Measurements from ENCODE around the gene HOXA1.

The HOXA1 gene

DNA sequence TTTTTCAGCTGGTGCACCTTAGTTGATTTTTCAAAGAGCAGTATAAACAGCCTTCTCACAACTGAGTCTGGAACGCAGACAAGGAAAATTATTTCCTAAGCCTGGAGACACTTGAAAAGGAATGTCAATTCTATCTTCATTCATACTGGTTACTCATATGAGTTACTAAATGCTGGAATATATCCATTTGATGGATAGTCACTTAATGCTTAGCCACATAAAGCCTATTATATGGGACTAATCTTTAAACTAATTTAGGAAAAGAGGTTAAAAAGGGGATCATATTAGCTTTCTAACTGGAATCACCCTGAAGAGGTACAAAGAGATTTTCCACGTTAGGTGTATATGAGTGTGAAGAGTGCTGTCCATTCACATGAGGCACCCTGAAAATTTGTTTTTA lies 36.4 kb upstream of the HOXA1 start:
- DNase-seq (ENCODE audit: low read depth in 2 of 2, low spot score in 1 of 2) = no peak

DNA sequence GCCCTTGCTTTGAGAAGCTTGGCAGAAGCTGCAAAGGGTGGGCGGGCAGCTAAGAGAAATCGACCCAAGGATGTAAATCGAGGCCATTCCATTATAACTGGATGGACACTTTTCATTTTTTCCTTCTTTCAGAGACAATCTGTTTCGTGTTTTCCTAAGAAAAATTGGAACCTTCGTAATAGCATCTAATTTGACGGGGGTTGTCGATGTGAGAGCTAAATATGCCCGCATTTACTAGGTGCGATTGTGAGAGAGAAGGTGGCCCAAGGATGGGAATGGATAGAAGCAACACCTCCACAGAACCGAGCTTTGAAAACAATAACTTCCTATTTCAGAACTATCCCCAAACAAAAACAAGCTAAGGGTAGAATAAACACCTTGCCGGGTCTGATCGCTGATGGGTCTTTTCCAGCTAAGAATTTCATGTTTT lies 35.6 kb upstream of the HOXA1 start:
- DNase-seq (ENCODE audit: low read depth in 2 of 2, low spot score in 1 of 2) = no peak

DNA sequence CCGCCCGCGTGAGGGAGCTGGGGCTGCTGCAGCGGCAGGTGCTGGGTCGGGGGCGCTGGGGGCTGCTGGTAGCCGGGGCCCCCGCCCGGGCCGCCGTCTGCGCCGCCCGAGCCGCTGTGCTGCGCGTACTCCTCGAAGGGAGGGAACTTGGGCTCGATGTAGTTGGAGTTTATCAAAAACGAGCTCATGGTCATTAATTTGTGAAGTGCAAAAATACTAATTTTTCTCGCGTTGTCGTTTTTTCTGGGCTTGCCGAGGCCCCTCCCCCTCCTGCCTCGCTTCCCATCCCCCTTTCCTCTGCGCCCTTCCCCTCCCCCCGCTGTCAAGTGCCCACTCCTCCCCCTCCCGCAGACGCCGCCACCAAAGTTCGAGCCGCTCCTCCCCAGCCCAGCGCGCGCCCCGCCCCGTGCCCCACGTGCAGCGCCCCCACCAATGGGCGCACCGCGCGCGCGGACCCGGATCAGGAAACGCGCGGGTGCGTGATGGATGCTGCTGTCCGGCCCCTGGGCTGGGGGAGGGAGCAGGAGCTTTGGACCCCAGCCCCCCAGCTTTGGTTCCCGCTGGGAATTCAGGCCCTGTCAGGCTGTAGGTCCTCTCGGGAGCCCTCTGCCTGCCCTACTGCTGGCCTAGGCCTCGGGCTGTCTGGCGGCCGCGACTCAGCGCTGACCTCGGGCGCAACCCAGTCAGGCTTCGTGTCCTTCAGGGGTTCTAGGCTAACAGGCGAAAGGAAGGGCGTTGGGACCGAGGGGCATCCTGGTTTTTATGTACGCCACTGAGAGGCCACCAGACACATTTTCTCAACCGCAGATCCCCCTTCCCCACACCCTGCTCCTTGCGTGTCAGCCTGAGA lies 35.0 kb upstream of the HOXA1 start, which contains the start of gene HOXA4:
Gene HOXA4 (minus strand): TSS at position 218 of the 850 bp plus-strand sequence. CDS start 24 bp downstream, at position 194.
- DNase-seq (ENCODE audit: low read depth in 2 of 2, low spot score in 1 of 2) = peak; percentile 32 to 45

DNA sequence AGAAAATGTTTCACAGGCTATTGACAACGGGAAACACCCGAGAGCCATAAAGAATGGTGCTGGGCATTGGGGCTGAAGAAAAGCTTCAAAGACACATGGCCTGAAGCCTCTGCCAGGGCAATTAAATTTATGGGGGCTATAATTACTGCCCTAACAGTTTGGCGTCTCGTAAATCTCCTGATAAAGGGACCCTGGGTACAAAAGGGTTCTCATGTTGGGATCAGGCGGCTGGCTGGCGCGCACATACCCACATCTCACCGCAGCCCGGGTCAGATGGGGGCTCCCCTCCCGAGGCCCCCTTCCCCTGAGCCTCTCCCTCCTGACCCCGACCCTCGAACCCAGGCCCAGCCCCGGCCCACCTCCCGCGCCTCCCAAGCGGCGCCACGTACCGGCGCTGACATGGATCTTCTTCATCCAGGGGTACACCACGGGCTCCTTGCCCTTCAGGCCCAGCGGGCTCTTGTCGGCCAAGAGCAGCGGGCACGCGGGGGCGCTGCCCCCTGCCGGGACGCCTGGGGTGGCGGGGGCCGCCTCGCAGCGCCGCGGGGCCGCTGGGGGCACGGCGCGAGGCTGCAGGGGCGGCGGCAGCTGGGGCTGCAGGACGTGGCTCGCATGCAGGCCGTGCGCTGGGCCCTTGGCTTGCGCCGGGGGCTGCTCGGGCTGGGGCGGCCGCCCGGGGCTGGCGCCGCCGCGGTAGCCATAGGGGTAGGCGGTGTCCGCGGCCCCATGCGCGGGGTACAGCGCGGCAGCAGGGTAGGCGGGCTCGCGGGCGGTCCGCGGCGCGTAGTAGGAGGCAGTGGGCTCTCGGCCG lies 34.1 kb upstream of the HOXA1 start:
- no peak for DNase-seq (ENCODE audit: low read depth in 2 of 2, low spot score in 1 of 2)

DNA sequence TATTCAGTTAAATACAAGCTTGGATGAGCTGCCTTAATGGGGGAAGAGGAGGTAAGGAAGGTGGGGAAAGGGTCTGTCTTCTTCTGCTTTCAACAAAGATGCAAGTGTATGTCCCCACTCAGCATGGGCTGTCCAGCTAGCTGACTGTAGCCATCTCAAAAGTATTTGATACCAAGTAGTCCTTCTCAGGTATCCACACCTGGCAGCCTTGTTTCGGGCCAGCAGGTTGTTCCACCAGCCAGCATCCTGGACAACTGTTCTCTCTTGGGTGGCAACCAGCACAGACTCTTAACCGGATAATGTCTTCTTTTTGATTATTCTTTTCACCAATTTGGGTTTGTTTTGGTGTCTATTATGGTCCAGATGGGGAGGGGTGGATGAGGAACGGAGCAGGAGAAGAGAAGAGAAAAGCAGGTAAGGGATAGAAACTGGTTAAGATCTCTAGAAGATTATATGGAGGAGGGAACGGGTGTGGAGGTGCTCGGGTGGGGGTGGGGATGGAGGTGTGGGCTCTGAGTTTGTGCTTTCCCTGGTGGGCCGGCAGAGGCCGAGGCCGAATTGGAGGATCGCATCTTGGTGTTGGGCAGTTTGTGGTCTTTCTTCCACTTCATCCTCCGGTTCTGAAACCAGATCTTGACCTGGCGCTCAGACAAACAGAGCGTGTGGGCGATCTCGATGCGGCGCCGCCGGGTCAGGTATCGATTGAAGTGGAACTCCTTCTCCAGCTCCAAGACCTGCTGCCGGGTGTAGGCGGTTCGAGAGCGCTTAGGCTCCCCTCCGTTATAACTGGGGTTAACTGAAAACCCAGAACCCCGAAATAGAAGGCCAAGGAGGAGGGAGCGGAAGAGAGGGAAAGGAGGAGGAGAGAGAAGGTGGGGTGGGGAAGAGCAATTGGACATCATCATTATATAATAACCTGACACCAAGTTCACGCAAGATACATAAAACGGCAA lies 33.3 kb upstream of the HOXA1 start:
- DNase-seq (ENCODE audit: low read depth in 2 of 2, low spot score in 1 of 2) = no peak

DNA sequence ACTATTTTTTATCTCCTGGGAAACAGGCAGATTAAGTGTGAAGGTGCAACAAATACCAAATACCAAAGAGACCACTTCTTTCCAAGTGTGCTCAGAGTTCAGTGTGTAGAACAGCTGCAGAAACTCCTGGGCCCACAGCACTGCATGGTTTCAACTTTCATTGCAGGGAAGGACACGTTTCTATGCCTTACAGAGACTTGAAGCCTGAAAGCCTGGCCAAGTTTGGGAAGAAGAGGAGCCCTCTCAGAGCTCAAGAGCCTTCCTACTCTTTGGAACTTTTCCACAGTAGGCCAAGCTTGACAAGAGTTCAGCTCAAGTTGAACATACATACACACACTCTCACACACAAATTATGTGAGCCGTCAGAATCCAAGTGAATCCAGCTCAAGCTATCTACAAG lies 32.2 kb upstream of the HOXA1 start:
- DNase-seq (ENCODE audit: low read depth in 2 of 2, low spot score in 1 of 2) = no peak

DNA sequence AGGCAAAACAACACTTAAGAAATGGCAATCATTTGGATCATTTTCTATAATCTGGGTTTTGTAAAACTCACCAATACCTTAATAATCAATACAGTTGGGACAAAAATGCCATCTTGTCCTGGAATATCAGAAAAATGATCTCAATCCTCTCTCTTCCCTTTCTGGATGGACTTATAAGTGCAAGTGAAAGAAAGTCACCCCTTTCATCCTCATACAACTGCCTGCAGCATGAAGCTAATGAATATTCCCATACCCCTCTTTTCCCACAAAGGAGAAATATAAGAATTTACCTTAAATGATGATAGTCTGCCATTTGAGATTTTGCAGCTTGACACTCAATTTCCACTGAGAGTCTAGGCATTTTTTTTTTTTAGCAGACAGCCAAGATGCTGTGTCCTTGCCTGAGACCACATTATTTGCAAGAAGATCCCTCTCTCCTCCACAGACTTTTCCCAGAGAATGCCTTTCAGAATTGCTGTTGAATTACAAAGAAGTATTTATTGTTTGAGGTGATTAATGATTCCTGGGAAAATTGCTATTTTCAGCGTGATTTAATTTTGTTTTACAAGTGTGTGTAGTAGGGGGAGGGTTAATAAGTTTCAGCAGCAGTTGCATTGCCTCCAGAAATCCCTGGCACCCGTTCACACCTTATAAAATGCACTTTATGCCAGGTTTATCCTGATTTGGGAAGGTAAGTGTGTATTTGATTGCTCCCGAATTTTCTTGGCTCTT lies 31.0 kb upstream of the HOXA1 start:
- DNase-seq (ENCODE audit: low read depth in 2 of 2, low spot score in 1 of 2) = no peak

DNA sequence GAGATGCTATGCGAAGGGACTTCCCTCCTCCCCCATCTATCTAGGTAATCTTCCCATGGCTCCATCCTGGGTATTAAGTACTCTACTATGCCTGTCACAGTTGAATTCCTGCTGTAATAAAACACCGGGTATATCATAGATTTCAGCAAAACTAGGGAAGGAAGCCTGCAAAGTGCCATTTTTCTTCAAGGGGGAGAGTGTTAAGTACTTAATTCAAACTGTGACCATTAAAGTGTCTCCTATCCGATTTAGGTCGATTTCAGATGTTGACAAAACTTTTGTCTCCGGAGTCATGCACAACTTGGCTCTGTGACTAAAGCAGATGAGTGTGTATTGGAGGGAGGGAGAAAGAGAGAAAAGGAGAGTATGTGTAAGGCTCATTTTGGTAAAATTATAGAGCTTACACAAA lies 30.2 kb upstream of the HOXA1 start:
- no peak for DNase-seq (ENCODE audit: low read depth in 2 of 2, low spot score in 1 of 2)

DNA sequence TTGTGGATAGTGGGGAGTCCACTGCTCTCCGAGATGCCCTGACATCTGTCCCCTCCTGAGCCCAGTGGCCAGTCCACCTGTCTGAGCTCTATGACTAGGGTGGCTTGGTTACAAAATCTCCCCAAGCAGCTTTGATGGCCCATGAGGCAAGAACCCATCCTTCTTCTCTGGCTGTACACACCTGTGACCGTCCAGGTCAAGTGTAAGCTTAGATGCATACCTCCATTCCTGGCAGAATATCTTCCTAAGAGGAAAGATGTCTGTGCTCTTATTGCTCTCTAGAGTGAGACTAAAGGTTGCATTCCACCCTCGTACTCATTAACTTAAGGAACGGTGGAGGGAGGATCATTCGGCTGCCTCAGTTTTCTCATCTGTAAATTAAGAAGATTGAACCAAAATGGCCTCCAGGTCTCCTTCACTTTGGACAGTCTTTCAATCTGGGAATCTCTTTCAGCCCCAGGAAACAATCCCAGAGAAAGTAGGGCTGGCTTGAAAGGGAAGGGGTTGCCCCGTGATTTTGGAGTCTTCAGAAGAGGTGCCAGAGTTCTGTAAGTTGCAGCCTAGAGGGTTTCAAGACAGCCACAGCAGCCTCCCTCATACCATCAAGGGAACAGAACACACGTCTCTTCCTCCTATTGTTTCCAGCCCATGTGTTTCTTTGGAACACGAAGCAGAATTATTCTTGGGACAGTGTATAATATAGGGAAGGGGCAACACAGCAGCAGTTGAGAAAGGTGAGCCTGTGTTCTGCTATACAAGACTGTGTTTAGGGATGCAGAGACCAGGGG lies 29.3 kb upstream of the HOXA1 start:
- no peak for DNase-seq (ENCODE audit: low read depth in 2 of 2, low spot score in 1 of 2)

DNA sequence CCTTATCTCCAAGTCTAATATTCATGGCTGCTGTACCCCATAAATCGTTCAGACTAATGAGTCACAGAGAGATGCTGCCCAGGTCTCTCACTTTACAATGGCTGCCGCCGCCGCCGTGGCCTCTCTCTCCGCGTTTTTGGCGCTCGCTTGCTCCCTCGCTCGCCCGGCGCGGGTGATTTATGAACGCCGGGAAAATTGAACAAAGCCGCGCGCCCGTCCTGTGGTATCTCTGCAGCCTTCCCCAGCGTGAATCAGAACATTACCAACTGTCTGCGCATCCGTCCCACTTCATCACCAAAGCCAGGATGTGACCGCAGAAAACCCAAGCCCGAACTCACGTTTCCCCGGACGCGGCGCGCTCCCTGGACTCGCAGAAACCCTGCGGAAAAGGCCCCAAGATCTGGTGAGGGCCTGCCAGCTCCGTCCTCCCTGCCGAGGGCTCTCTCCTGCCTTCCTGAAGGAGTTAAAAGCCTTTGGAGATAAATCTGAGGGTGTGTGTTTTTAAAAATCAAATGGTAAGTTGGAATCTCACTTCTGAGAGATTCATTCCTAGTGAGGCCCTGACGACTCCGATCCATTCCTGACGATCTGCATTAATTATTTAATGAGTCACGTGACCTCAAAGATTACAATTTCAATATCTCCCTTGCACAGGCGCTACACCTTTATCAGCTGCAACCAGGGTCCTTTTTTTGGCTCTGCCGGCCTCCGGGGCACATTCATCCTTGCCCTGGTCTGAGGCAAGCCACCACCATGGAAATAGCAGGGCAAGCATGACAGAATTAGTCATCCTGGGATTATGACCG lies 28.5 kb upstream of the HOXA1 start:
- no peak for DNase-seq (ENCODE audit: low read depth in 2 of 2, low spot score in 1 of 2)

DNA sequence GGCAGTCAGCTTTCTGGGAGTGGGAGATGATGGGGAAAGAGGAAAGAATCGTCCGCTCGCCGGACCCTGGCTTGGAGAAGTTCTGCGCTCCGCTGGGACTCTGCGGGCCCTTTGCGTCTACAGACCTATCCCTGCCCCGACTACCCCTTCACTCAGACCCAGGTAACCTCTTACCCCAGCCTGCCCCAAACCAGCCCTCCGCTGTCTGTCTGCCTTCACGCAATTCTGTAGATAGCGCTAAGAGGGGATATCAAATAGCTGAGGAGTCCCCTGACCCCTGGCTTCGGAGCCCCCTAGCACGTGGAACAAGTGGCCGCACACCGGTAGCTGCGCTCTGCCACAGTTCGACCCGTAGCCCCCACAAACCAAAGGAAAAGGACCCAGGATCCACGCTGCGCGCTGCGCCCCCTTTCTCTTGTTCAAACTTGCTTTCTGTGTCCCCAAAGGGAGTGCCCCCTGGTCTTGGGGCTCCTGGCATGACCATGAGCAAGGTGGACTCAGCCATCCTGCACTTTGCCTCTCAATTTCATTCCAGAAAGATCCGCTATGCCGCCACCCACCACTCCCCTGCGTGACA lies 27.8 kb upstream of the HOXA1 start:
- no peak for DNase-seq (ENCODE audit: low read depth in 2 of 2, low spot score in 1 of 2)

DNA sequence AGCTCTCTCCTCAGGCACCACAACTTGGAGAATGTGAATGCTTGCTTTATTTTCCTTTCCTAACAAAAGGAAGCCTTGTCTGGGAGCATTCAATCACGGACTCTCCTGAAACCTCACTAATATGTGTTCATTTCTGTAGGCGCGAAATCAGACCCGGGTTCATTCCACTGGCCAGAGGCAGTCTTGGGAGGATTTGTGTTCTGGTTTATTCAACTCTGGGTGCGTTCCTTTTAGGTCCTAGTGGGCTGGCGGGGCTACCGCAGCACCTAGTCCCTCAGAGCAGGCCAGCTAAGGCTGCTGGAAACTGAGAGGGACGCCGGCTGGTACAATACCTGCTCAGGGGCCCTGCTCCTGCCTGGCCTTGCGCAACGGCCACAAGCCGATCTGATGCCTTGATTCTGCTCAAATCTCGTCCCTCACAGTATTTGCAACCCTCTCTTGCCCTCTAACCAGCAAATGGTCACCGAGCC lies 27.2 kb upstream of the HOXA1 start:
- DNase-seq (ENCODE audit: low read depth in 2 of 2, low spot score in 1 of 2) = no peak

DNA sequence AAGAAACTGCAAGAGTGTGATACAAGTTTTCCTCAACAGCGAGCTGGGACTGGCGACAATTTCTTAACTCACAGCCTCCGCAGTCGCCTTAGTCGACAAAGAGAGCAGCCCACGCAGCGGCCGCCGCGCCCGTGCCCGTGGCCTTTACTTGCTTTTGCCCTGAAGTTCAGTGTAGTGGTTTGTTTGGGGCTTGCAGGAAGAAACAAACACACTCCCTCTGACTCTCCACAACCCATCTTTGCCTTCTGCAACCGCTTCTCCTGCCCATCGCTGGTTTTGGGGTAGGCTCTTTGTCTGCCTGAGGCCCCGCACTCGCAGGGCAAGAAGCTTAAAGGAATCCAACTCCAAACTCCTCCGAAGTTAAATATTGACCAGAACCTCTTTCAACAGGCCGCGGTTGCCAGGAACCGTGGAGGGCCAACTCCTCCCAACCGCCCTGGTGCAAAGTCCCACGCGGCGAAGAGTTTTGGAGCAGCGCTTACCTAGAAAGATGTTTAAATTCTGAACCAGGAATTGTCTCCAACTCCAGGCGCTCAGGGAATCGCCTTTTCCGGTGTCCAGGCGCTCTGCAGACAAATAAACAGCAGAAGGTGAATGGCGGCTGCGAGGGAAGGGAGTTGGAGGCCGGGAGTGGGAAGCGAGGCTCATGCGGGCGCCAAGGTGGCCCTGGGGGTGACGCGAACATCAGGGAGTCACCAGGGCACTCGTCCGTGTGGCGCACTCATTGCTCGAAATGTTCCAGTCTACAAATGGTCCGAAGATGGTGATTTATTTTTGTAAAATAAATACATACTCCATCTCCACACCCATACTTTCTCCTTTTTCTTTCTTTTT lies 26.5 kb upstream of the HOXA1 start:
- DNase-seq (ENCODE audit: low read depth in 2 of 2, low spot score in 1 of 2) = no peak

DNA sequence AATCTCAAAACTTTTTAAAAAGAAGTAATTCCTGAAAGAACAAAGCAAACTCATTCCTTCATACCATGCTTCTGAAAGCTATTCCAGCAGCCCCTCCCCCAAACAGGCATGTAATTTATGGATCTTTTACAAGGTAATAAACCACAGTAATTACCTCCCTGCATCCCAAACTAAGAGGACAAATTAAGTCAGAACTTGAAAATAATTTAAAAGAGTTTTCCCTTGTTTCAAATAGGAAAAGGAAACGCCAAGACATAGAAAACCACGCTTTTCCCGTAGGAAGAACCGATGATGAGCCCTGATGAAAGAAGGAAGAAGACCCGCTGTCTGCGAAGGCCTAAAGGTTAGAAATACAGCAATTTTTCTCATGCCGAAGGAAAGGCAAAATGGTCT lies 25.9 kb upstream of the HOXA1 start:
- no peak for DNase-seq (ENCODE audit: low read depth in 2 of 2, low spot score in 1 of 2)

DNA sequence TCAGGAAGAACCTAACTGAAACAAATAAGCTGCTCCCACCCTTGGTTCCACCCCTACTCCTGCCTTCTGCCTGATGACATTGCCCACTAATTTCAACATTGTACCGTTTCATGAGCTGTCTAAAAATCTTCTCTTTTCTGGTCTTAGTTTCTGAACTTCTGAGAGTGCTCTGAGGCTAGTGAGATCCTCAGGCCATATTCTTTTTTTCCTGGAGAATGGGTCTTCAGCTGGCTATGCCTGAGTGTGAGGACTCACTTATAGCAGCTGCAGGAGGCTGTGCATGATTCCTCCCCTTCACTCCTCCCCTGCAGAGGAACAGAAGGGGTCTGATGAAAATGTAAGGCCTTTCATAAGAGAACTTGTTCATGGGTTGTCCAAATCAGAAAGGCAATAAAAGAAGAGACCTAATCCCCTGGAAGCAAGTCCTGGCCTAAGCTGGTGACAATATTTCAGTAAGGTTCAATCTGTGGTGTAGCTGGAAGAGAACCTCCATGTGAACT lies 23.7 kb upstream of the HOXA1 start:
- no peak for DNase-seq (ENCODE audit: low read depth in 2 of 2, low spot score in 1 of 2)

DNA sequence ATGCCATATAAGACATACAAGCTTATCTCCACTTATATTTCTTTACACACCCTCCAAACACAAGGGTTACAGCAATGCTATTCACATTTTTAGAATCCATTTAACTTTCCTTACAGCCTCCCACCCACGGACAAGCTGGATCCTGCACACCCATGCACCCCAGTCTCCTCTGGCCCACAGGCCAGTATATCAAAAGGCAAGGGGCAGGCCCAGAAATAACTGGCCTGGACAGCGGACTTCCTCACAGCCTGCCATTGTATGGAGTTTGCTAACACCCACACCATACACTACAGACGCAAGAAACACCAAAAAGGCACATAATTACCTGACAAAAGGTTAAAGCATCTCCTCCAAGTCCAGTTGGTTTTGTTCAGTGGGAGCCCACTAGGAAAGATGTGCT lies 22.8 kb upstream of the HOXA1 start:
- no peak for DNase-seq (ENCODE audit: low read depth in 2 of 2, low spot score in 1 of 2)

DNA sequence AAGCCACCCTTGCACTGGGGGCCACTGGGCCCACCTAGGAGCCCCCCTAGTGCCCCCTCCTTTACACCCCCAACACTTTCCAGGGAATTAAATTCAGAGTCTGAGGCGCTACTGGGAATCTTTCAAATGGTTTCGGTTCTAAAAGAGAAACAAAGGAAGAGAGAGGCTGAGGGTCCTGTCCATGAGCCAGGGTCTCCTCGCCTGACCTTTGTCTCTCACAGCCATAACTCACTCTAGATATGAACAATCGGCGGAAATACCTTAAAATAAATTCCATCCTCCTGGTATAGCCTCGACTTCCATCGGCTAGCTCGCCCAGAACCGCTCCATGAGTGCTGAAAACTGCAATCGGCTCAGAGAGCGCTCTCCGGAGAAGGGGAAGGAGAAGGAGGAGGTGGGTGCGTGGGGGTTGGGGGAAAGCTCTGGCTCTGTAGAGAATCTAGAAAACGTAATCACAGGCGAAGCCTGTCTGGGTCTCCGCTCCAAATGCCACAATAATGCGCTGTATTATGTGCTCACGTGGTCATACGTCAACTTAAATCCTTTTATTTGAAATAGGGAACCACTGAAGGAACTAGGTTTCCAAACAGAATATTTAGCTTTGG lies 22.2 kb upstream of the HOXA1 start:
- DNase-seq (ENCODE audit: low read depth in 2 of 2, low spot score in 1 of 2) = no peak

Data from stimulated activated CD8-positive, alpha-beta memory T cell treated with anti-CD3 and anti-CD28 coated beads, Interleukin-4, amount 100 ng/mL, for 1 hour (primary cell).